Measurements from ENCODE around the gene ANKRD13B. TPM values are rescaled to one million over a fixed set of nuclear protein-coding genes. Genes with fewer than 3 reads are reported as not detected.
"Not testable (repeated sequence)": the region's sequence is repeated elsewhere in the genome, so short reads cannot be mapped to it uniquely, and the experiment has no call there.

The ANKRD13B gene
- total and polyA plus RNA-seq, 9 donors, result 3.6 to 23.4 (median 12.0) TPM

DNA sequence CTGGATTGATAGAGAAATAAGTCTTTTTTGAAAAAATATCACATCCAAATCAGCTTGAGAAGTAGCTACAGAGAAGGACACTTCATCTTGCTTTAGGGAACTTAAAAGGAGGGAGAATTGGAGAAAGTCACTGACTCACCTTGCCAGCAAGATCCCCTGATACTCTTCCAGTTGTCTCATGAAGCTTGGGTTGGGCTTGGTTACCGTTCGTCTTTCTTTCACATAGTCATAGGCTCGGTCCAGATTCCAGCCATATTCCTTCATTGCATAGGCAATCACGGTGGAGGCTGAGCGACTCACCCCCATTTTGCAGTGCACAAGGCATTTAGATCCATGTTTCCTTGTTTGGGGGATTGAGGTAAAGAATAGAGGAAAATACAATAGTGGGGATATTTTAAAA is 55.1 kb downstream of the ANKRD13B start:
- Histone ChIP-seq H3K9me3 (no peaks in the 10 kb centered on the region), H3K4me1 (ENCODE audit: insufficient read depth) (peaks cover 7% of the 10 kb centered on the region), H3K4me3 (no peak overlapping the region), H3K27me3 (no peaks in the 10 kb centered on the region), H3K36me3 (no peaks in the 10 kb centered on the region), H3K27ac (no peak overlapping the region)
- no peak for DNase-seq
- WGBS, 3 donors, result 91 to 95% (median 93%) methylated on average over 5 of the region's 5 CpGs
- TF ChIP-seq POLR2A (IDR thresholded peaks at IDR 0.05) (no peak), EP300 (IDR thresholded peaks at IDR 0.05) (no peak)
- intact Hi-C loops (cut with DNase I), result loop anchor here in 1 of 4 donors (10.0 kb wide), 1 partner anchor 127 kb away; no protein-coding TSS in a partner anchor

DNA sequence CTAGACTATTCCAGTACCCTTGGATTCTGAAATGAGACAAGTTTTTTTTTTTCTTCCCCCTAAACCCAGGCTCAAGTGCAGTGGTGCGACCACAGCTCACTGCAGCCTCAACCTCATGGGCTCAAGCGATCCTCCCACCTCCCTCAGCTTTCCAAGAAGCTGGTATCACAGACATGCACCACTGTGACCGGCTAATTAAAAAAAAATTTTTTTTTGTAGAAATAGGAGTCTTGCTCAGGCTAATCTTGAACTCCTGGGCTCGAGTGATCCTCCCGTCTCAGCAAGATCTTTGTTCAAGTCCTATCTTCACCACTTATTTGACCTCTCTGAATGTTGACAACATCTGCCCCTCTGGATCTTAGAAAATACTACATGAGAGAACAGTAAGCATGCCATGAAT is 56.4 kb downstream of the ANKRD13B start:
- Histone ChIP-seq H3K27ac (no peak overlapping the region), H3K4me1 (ENCODE audit: insufficient read depth) (peaks cover 7% of the 10 kb centered on the region), H3K9me3 (no peaks in the 10 kb centered on the region), H3K36me3 (no peaks in the 10 kb centered on the region), H3K4me3 (no peak overlapping the region), H3K27me3 (no peaks in the 10 kb centered on the region)
- DNase-seq, result no peak
- WGBS, 3 donors, result 86 to 95% (median 94%) methylated on average over 5 of the region's 5 CpGs
- intact Hi-C loops (cut with DNase I), result loop anchor here in 1 of 4 donors (10.0 kb wide), 1 partner anchor 125 kb away; no protein-coding TSS in a partner anchor
- TF ChIP-seq POLR2A (IDR thresholded peaks at IDR 0.05), result no peak
- no peak for TF ChIP-seq EP300 (IDR thresholded peaks at IDR 0.05)

DNA sequence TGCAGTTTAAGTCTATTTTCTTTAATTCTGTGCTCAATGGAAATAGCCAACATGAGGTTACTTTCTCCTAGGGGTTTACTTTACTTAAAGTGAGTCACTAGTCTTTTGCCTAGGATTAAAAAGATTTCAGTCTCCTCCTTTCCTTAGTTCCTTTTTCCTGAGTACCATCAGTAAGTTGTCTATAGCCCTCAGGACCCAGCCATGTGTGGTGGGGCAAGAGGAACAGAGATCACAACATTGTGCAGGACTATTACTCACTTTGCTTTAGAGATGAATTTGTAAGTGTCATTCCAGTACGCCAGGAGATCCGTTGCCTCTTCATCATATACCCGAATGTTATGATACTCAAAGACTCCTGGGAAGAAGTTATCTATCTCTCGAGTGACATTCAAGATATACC is 57.5 kb downstream of the ANKRD13B start:
- Histone ChIP-seq H3K4me3 (no peak overlapping the region), H3K9me3 (no peaks in the 10 kb centered on the region), H3K27me3 (no peaks in the 10 kb centered on the region), H3K4me1 (ENCODE audit: insufficient read depth) (peaks cover 3% of the 10 kb centered on the region), H3K36me3 (no peaks in the 10 kb centered on the region), H3K27ac (no peak overlapping the region)
- no peak for TF ChIP-seq EP300 (IDR thresholded peaks at IDR 0.05)
- no peak for TF ChIP-seq CTCF (IDR thresholded peaks at IDR 0.05)
- TF ChIP-seq POLR2A (IDR thresholded peaks at IDR 0.05), result no peak
- no peak for DNase-seq
- intact Hi-C loops (cut with DNase I), result no loop called here
- 88 to 95% (median 94%) methylated on average over 4 of the region's 4 CpGs for WGBS, 3 donors

DNA sequence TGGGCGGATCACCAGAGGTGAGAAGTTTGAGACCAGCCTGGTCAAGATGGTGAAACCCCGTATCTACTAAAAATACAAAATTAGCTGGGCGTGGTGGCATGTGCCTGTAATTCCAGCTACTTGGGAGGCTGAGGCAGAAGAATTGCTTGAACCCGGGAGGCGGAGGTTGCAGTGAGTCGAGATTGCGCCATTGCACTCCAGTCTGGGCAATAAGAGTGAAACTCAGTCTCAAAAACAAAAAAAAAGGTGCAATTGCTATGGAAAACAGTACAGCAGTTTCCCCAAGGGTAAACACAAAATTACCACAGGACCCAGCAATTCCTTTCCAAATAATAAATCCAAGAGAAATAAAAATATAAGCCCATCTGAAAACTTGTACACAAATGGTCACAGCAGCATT is 59.0 kb downstream of the ANKRD13B start:
- H3K36me3 ChIP-seq, result not testable (repeated sequence)

DNA sequence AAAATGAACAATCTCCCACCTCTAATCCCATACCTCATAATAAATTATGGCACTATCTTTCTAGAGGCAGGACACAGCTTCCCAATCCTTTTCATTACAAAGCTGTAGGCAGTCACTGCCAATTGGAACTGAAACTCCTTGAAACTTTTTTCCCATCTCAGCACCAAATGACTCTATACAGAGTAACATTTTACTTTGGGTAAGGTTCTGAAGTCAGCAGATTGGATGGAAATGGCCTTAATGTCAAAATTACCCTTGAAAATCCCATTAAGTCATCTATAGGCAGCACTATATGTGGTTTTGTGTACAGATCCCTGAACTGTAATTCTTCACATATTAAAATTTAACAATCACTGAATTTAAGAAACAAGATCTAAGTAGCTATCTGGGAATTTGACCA is 60.0 kb downstream of the ANKRD13B start:
- H3K4me1 ChIP-seq (ENCODE audit: insufficient read depth), result no peaks in the 10 kb centered on the region
- no peak overlapping the region for H3K27ac ChIP-seq
- no peaks in the 10 kb centered on the region for H3K9me3 ChIP-seq
- no peaks in the 10 kb centered on the region for H3K27me3 ChIP-seq
- intact Hi-C loops (cut with DNase I), result no loop called here
- no peak for TF ChIP-seq POLR2A (IDR thresholded peaks at IDR 0.05)
- TF ChIP-seq EP300 (IDR thresholded peaks at IDR 0.05), result no peak
- TF ChIP-seq CTCF (IDR thresholded peaks at IDR 0.05), result no peak
- no peak overlapping the region for H3K4me3 ChIP-seq
- no peaks in the 10 kb centered on the region for H3K36me3 ChIP-seq
- no peak for DNase-seq

More for the DNA sequence above, 59.0 kb downstream of the ANKRD13B start:
- H3K4me1 ChIP-seq (ENCODE audit: insufficient read depth); intact Hi-C loops (cut with DNase I); H3K27ac ChIP-seq; H3K9me3 ChIP-seq; H3K27me3 ChIP-seq; DNase-seq; H3K4me3 ChIP-seq: not testable (repeated sequence)
- WGBS, 3 donors, result 95 to 98% (median 97%) methylated on average over 7 of the region's 7 CpGs

- no peaks in the 10 kb centered on the region for H3K9me3 ChIP-seq
- H3K4me3 ChIP-seq, result no peak overlapping the region
- H3K27me3 ChIP-seq, result no peaks in the 10 kb centered on the region
- WGBS, 3 donors, result 5 to 14% (median 7%) methylated on average over 1 of the region's 1 CpG
- intact Hi-C loops (cut with DNase I), result no loop called here
- TF ChIP-seq POLR2A (IDR thresholded peaks at IDR 0.05) (no peak), EP300 (IDR thresholded peaks at IDR 0.05) (no peak), CTCF (IDR thresholded peaks at IDR 0.05) (no peak)
- DNase-seq, result peak in 1 of 5 donors; percentile 25
- H3K27ac ChIP-seq, result no peak overlapping the region
- H3K4me1 ChIP-seq (ENCODE audit: insufficient read depth), result no peaks in the 10 kb centered on the region
- no peaks in the 10 kb centered on the region for H3K36me3 ChIP-seq
These were observed 61.2 kb downstream of the ANKRD13B start for GRCh38 chr17:29653995-29654714.
